Transverse colon (tissue), 3 donors: ENCODE results near the gene JAZF1.

Experiments used
- EP300 ChIP-seq: sonication (generic); formaldehyde crosslinking; IDR thresholded peaks from one replicate; pipeline ENCODE4 v1.6.1; 2017; ENCODE audit warnings: antibody characterized with exemption, low read depth
- TF ChIP-seq, protein P1 (sequence below), 5 experiments: fragments of 200-600 bp in 3 of 5; fragments of 450-650 bp in 2 of 5; sonication (generic) in 3 of 5; IDR thresholded peaks; 1 replicate in 2 of 5; 2 replicates in 3 of 5; pipeline ENCODE4 v1.5.1; 2016 to 2017; ENCODE audit warnings: antibody characterized with exemption in 5 of 5, inconsistent platforms in 3 of 5, mild to moderate bottlenecking in 2 of 5, moderate library complexity in 1 of 5

DNA sequence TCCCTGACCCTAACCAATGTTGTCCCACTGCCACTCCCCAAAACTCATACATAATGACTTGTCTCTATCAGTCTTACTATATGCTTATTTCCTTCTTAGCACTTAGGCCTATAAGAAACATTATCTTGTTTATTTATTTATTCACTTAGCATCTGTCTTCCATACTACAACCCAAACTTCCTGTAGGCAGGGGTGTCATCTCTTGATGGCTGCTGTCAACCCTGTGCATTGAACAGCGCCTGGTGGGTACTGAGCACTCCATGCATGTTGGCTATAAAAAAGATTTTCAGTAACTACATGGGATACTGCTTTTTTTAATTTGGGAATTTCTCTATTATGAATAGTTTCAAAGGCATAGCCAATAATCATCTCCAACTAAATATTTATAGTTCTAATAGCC, 46.7 kb downstream of the JAZF1 start:
- TF ChIP-seq, protein P1, sequence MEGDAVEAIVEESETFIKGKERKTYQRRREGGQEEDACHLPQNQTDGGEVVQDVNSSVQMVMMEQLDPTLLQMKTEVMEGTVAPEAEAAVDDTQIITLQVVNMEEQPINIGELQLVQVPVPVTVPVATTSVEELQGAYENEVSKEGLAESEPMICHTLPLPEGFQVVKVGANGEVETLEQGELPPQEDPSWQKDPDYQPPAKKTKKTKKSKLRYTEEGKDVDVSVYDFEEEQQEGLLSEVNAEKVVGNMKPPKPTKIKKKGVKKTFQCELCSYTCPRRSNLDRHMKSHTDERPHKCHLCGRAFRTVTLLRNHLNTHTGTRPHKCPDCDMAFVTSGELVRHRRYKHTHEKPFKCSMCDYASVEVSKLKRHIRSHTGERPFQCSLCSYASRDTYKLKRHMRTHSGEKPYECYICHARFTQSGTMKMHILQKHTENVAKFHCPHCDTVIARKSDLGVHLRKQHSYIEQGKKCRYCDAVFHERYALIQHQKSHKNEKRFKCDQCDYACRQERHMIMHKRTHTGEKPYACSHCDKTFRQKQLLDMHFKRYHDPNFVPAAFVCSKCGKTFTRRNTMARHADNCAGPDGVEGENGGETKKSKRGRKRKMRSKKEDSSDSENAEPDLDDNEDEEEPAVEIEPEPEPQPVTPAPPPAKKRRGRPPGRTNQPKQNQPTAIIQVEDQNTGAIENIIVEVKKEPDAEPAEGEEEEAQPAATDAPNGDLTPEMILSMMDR (IDR thresholded peaks at IDR 0.05), result no peak
- TF ChIP-seq EP300, result no peak
